NOMO-1 treated with DMSO at 0.1 percent for 48 hours (cell line): Measurements from ENCODE around the gene FAM149B1.
A peak's percentile ranks its signal among the peaks of the same experiment; 100 is the strongest.

ENCODE experiments used
- DNase-seq: peaks from one replicate; lab custom pipeline; 2025; ENCODE audit not compliant: unreplicated experiment; lab: John Stamatoyannopoulos, UW

FAM149B1 gene

GRCh38 chr10:73174148-73174925 is 6.4 kb downstream of the FAM149B1 start:
- no peak for DNase-seq

DNA sequence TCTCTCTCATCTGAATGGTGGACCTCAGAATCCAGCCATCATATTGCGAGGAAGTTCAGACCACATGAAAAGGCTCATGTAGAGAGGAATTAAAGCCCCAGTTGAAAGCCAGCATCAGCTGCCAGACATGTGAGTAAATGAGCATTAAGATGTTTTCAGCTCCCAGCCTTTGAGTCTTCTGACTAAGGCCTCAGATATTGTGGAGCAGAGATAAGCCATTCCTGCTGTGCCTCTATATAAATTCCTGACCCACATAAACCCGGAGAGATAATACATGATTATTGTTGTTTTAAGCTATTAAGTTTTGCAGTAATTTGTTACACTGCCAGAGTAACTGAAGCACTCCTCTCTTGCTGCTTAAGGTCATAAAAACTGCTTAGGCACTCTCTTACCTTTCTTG is 14.6 kb downstream of the FAM149B1 start:
- DNase-seq: no peak

- no peak for DNase-seq
These were observed 15.9 kb downstream of the FAM149B1 start for GRCh38 chr10:73183667-73184281.

DNA sequence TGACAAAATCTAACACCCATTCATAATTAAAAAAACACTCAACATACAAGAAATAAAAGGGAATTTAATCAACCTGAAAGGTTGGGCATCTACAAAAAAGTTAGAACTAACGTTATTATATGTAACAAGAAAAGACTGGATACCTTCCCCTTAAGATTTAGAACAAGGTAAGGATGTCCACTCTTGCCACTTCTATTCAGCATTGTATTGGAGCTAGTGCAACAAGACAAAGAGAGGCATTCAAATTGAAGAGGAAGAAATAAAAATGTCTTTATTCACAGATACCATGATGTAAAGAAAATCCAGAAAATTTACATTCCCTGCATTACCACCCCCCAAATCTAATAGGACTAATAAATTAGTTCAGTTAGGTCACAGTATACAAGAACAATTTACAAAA is 18.3 kb downstream of the FAM149B1 start:
- DNase-seq: no peak

- DNase-seq: no peak
These were observed 22.3 kb downstream of the FAM149B1 start for GRCh38 chr10:73190188-73190587.

- no peak for DNase-seq
These were observed 37.2 kb downstream of the FAM149B1 start for GRCh38 chr10:73205081-73205480.

DNA sequence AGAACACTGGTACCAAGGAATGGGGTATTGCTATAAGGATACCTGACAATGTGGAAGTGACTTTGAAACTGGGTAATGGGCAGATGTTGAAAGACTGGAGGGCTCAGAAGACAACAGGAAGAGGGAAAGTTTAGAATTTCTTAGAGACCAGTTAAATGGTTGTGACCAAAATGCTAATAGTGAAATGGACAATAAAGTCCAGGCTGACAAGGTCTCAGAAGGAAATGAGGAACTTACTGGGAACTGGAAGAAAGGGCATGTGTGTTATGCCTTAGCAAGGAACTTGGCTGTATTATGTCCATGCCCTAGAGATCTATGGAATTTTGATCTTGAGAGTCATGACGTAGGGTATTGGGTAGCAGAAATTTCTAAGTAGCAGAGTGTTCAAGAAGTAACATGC is 38.0 kb downstream of the FAM149B1 start:
- no peak for DNase-seq

DNA sequence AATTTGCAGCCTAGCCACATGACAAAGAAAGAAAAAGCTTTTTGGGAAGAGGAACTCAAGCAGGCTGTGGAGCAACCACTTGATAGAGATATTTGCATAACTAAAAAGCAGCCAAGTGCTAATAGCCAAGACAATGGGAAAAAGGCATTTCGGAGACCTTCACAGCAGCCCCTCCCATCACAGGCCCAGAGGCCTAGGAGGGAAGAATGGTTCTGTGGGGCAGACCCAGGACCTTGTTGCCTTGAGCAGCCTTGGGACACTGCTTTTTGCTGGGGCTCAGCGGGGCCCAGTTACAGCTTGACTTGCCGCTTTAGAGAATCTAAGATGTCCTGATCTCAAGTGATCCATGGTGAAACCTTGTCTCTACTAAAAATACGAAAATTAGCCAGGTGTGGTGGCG is 38.5 kb downstream of the FAM149B1 start:
- no peak for DNase-seq

DNA sequence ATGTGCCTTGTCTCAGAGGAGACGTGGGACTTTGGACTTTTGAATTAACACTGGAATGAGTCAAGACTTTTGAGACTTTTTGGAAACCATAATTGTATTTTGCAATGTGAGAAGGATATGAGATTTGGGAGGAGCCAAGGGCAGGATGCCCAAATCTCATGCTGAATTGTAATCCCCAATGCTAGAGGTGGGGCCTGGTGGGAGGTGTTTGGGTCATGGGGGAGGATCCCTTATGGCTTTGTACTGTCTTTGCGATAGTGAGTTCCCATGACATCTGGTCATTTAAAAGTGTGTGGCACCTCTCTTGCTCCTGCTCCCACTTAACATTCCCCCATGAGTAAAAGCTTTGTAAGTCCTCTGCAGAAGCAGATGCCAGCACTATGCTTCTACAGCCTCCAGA is 40.0 kb downstream of the FAM149B1 start:
- DNase-seq: no peak

GRCh38 chr10:73209705-73210104 is 41.8 kb downstream of the FAM149B1 start:
- DNase-seq: no peak

- no peak for DNase-seq
These were observed 42.6 kb downstream of the FAM149B1 start for GRCh38 chr10:73210395-73211105.

DNA sequence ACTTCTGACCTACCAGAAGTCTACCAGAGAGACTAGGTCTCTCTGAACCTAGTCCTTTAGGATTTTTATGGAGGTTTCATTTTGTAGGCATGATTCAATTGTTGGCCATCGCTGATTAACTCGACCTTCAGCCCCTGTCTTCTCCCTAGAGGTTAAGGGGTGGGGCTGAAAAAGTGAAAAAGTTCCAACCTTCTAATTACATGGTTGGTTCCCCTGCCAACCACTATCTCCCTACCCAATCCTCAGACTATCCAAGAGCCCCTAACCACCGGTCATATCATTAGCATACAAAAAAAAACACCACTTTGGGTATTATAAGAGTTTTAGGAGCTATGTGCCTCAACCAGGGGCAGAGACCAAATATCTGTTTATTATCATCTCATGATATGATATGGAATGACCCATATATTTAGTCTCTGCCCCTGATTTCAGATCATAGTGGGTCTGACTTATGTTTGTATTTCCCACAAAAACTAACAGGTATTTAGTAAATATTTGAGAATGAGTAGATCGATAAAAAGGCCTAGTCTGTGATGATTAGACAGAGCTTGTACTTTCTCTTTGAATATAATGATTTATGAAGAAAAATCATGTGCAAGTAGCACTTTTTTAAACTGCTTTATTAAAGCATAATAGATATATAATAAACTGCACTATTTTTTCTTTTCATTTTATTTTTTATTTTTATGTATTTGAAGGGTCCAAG is 43.3 kb downstream of the FAM149B1 start:
- no peak for DNase-seq

GRCh38 chr10:73215749-73216148 is 47.8 kb downstream of the FAM149B1 start:
- DNase-seq: no peak

DNA sequence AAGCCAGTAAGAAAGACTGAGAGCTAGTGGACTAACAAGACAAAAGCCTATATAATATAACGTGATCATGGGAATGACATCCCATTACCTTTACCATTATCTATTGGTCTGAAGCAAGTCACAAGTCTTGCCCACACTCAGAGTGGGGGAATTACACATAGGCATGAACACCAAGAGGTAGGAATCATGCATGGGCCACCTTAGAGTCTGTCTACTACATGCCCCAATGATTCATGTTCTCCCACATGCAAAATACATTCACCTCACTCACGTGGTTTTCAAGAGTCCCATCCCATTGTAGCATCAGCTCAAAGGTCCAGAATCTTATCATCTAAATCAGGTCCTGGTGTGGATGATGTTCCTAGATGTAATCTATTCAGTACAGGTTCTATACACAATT is 49.7 kb downstream of the FAM149B1 start:
- no peak for DNase-seq

GRCh38 chr10:73218431-73219191 is 50.7 kb downstream of the FAM149B1 start:
- no peak for DNase-seq

- no peak for DNase-seq
These were observed 51.5 kb downstream of the FAM149B1 start for GRCh38 chr10:73219384-73219783.

DNA sequence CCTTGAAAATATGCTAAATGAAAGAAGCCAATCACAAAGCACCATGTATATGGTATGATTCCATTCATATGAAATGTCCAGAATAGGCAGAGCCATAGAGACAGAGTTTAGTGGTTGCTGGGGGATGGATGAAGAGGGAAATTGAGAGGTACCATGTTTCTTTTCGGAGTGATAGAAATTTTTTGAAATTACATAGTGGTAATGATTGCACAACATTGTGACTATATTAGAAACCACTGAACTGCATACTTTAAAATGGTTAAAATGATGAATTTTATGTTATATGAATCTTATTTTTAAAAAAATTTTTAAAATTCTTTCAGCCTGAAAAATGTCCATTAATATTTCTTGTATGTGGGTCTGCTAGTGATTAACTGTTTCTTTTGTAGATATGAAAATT is 53.1 kb downstream of the FAM149B1 start:
- DNase-seq: no peak

GRCh38 chr10:73225518-73225917 is 57.6 kb downstream of the FAM149B1 start:
- no peak for DNase-seq

GRCh38 chr10:73226663-73227062 is 58.7 kb downstream of the FAM149B1 start:
- DNase-seq: no peak

DNA sequence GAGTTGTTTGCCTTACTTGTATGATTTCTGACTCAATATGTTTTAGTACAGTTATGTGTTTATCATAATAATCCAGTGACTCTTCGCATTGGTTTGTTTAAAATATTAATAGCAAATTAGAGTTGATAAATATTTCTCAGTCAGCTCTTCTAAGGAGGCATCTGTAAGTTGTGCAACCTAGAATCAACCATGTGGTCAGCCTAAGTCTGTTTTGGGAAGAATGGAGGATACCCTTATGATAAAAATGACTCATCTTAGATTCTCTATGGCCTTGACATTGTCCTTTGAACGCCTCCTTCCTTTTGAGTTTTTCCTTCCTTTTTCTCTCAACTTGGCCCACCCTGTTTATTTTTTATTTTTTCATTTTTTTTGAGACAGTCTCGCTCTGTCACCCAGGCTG is 60.3 kb downstream of the FAM149B1 start:
- DNase-seq: peak; percentile 39

DNA sequence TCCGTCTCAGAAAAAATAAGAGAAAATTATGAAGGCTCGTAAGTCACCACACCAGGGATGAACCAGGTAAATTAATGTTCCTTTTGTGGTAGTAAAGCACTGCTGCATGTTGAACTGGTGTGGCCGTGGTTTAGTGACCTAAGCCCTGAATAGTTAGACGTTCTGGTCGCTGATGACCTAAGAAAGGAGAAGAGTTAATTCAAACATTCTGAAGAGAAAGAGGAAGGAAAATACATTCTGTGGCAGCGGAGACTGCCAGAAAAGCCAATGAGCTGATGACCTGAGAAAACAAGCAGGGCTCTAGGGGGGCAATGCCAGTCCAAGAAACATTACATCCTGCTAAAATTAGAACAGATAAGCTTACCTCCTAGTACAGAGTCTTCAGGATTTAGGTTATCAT is 61.6 kb downstream of the FAM149B1 start:
- DNase-seq: peak; percentile 65
